Measurements from ENCODE around the gene UGT3A2.

Gene UGT3A2

GRCh38 chr5:36066540-36067210 is at the start of gene UGT3A2:
UGT3A2 (minus strand) TSS chr5:36066882; CDS start chr5:36066789, 93 bp downstream.
- no peak for DNase-seq

GRCh38 chr5:36111238-36111637 is 44.6 kb upstream of the UGT3A2 start:
- no peak for DNase-seq

- no peak for DNase-seq
These were observed 42.2 kb upstream of the UGT3A2 start for GRCh38 chr5:36108758-36109460.

- DNase-seq = no peak
These were observed 39.1 kb upstream of the UGT3A2 start for GRCh38 chr5:36105819-36106218.

- DNase-seq = no peak
These were observed 33.1 kb upstream of the UGT3A2 start for GRCh38 chr5:36099748-36100147.

- no peak for DNase-seq
These were observed 29.8 kb upstream of the UGT3A2 start for GRCh38 chr5:36096486-36096885.

GRCh38 chr5:36089989-36090388 is 23.3 kb upstream of the UGT3A2 start:
- peak; percentile 20 for DNase-seq

- DNase-seq = peak; percentile 55
These were observed 12.6 kb upstream of the UGT3A2 start for GRCh38 chr5:36079200-36079781.

- no peak for DNase-seq
These were observed 11.7 kb upstream of the UGT3A2 start for GRCh38 chr5:36078430-36078829.

GRCh38 chr5:36073595-36074216 is 7.0 kb upstream of the UGT3A2 start:
- DNase-seq = peak; percentile 32

- no peak for DNase-seq
These were observed 4.2 kb upstream of the UGT3A2 start for GRCh38 chr5:36070687-36071571.

GRCh38 chr5:36068751-36069281 is 2.1 kb upstream of the UGT3A2 start:
- no peak for DNase-seq

GRCh38 chr5:36066001-36066539 is 612 bp downstream of the UGT3A2 start:
- no peak for DNase-seq

GRCh38 chr5:36060420-36060887 is 6.2 kb downstream of the UGT3A2 start:
- DNase-seq = peak; percentile 23

- no peak for DNase-seq
These were observed 6.9 kb downstream of the UGT3A2 start for GRCh38 chr5:36059571-36060419.

GRCh38 chr5:36058776-36059175 is 7.9 kb downstream of the UGT3A2 start:
- DNase-seq = no peak

- no peak for DNase-seq
These were observed 9.3 kb downstream of the UGT3A2 start for GRCh38 chr5:36057386-36057785.

GRCh38 chr5:36056422-36056821 is 10.3 kb downstream of the UGT3A2 start:
- no peak for DNase-seq

GRCh38 chr5:36055984-36056383 is 10.7 kb downstream of the UGT3A2 start:
- DNase-seq = no peak

- no peak for DNase-seq
These were observed 12.0 kb downstream of the UGT3A2 start for GRCh38 chr5:36054647-36055046.

- DNase-seq = no peak
These were observed 14.1 kb downstream of the UGT3A2 start for GRCh38 chr5:36052538-36052937.
